ENCODE data around the gene PLCH1. TPM values are rescaled to one million over a fixed set of nuclear protein-coding genes. Genes with fewer than 3 reads are reported as not detected.

Gene PLCH1
- total RNA-seq, 6 experiments from 2014 or later: not detected

DNA sequence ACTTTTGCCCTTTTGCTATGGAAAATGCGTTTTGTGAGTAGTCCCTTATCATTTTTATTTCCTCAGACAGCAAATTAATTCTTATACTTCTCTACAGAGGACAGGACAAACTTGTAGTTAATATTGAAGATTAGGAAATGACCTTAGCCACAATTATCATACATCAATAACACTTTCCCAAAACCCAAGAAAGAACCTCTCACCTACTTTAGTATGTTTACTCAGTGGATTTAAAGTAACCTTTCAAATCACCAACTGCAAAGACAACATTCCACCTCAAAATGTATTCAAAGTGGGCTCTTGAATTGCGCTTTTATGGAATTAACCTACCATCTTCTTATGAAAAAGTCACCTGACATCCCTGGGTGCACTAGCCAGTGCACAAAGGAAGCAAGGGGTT, 107.3 kb downstream of the PLCH1 start:
- TF ChIP-seq, protein P1, sequence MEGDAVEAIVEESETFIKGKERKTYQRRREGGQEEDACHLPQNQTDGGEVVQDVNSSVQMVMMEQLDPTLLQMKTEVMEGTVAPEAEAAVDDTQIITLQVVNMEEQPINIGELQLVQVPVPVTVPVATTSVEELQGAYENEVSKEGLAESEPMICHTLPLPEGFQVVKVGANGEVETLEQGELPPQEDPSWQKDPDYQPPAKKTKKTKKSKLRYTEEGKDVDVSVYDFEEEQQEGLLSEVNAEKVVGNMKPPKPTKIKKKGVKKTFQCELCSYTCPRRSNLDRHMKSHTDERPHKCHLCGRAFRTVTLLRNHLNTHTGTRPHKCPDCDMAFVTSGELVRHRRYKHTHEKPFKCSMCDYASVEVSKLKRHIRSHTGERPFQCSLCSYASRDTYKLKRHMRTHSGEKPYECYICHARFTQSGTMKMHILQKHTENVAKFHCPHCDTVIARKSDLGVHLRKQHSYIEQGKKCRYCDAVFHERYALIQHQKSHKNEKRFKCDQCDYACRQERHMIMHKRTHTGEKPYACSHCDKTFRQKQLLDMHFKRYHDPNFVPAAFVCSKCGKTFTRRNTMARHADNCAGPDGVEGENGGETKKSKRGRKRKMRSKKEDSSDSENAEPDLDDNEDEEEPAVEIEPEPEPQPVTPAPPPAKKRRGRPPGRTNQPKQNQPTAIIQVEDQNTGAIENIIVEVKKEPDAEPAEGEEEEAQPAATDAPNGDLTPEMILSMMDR (IDR thresholded peaks at IDR 0.05): no peak
- no peaks in the 10 kb centered on the region for H3K4me1 Mint-ChIP-seq (ENCODE audit: low read depth)
- H3K4me3 Mint-ChIP-seq: no peak overlapping the region
- no peaks in the 10 kb centered on the region; the same call in 1 of the 2 replicates for H3K27me3 Mint-ChIP-seq (ENCODE audit: insufficient read depth)
- no peaks in the 10 kb centered on the region for H3K36me3 Mint-ChIP-seq (ENCODE audit: low read depth)
- DNase-seq: no peak
- no peaks in the 10 kb centered on the region for H3K9me3 Mint-ChIP-seq
- no peak overlapping the region for H3K27ac Mint-ChIP-seq

DNA sequence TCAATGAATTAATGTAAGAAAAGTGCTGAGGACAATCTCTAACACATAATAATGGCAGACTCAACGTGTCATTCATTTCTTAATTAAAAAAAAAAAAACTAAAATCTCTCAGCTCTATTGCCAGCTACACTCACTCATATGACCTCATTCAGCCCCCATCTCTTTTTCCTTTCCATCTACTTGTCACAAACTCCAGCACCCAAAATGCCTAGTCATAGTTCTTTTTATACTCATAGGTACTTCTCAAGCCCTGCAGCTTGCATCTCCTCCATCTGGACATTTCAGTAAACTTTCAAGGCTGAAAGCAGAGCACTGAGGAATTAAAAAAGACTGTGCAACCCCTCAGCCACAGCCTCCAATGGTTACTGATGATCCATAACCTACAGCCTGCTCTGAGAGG, 109.8 kb downstream of the PLCH1 start:
- H3K9me3 Mint-ChIP-seq: no peaks in the 10 kb centered on the region
- no peak for DNase-seq
- H3K36me3 Mint-ChIP-seq (ENCODE audit: low read depth): no peaks in the 10 kb centered on the region
- TF ChIP-seq, protein P1 (IDR thresholded peaks at IDR 0.05): no peak
- no peak overlapping the region for H3K4me3 Mint-ChIP-seq
- no peak overlapping the region for H3K27ac Mint-ChIP-seq
- no peaks in the 10 kb centered on the region for H3K4me1 Mint-ChIP-seq (ENCODE audit: low read depth)
- H3K27me3 Mint-ChIP-seq (ENCODE audit: insufficient read depth): no peaks in the 10 kb centered on the region; the same call in 1 of the 2 replicates

DNA sequence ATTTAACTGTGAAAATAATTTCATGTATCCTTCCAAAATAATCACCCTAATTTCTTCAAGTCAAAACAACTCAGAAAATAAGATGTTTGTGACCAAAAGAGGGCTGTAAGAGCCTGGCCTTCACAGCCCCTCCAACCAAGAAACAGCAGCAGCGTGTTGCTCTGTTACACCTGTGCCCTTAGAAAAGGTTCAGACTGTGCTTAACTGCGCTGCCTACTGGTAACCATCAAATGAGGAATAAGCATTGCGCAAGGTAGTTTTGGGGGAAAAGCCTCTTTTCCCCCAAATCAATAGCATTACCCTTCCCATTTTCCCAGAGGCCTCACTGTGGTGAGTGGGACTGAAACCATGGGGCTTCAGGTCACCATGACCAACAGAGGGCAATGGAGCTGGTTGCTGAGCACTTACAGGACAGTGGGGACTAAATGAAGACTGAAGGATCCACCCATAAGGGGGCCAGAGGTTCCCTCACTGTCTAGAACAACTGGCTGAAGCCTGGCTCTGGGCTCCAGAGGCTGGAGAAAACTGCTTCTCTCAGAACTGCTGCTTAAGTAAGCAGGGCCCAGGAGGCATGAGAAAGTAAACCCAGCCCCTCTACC, 110.7 kb downstream of the PLCH1 start:
- no peaks in the 10 kb centered on the region for H3K36me3 Mint-ChIP-seq (ENCODE audit: low read depth)
- no peaks in the 10 kb centered on the region for H3K9me3 Mint-ChIP-seq
- H3K27me3 Mint-ChIP-seq (ENCODE audit: insufficient read depth): no peaks in the 10 kb centered on the region; the same call in 1 of the 2 replicates
- H3K4me3 Mint-ChIP-seq: no peak overlapping the region
- no peak overlapping the region for H3K27ac Mint-ChIP-seq
- TF ChIP-seq, protein P1 (IDR thresholded peaks at IDR 0.05): no peak
- no peak for DNase-seq
- H3K4me1 Mint-ChIP-seq (ENCODE audit: low read depth): no peaks in the 10 kb centered on the region

DNA sequence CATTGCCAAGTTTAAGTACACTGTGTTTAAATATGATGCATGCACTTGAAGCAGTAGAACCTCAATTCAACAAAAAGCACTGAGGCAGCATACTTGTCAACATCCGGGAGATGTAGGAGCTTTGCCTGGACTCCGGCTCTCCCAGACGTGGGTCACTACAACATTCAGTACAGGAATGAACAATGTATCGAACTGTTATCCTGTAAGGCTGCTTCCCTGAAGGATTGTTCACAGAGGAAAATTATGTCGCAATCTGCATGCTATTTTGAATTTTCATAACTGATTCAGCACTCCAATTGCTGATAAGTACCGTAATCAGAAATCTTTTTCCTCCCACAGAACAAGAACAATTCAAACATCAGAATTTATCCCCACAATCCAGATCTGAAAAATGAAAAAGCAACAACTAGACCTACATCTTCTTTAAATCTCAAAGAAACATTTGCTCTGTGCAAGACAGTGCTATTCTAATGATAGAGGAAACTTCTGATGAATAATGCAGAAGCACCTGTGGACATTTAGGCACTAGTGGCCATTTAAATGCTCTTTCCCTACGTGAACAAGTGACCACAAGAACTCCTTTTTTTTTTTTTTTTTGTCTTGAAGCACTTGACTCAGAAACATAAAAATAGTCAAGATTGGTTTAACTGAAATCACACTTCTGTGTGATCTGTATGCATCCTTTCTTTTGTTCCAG, 113.4 kb downstream of the PLCH1 start:
- no peaks in the 10 kb centered on the region; the same call in 1 of the 2 replicates for H3K27me3 Mint-ChIP-seq (ENCODE audit: insufficient read depth)
- TF ChIP-seq, protein P1 (IDR thresholded peaks at IDR 0.05): no peak
- no peaks in the 10 kb centered on the region for H3K4me1 Mint-ChIP-seq (ENCODE audit: low read depth)
- no peak for DNase-seq
- no peaks in the 10 kb centered on the region for H3K9me3 Mint-ChIP-seq
- no peak overlapping the region for H3K27ac Mint-ChIP-seq
- H3K36me3 Mint-ChIP-seq (ENCODE audit: low read depth): no peaks in the 10 kb centered on the region
- no peak overlapping the region for H3K4me3 Mint-ChIP-seq

DNA sequence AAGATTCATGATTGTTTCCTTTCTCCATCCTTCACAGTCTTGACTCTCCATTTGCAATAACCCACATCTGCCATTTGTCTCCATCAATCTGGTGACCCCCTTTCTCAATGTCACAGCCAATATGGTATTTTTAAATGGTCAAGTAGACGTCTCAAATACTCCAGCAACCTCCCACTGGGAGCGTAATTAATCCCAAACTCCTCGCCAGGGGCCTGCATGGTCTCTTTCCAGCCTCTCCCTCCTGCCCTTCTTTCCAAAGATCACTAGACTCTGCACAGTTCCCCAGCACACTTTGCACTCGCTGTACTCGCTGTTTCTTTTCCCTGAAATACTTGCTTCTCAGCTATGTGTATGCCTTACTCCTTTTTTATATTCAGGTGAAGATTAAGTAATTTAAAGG, 115.3 kb downstream of the PLCH1 start:
- no peak for DNase-seq
- Mint-ChIP-seq H3K27ac (no peak overlapping the region), H3K27me3 (ENCODE audit: insufficient read depth) (peaks cover 3% of the 10 kb centered on the region), H3K4me3 (no peak overlapping the region), H3K4me1 (ENCODE audit: low read depth) (no peaks in the 10 kb centered on the region), H3K36me3 (ENCODE audit: low read depth) (no peaks in the 10 kb centered on the region), H3K9me3 (no peaks in the 10 kb centered on the region)
- TF ChIP-seq, protein P1 (IDR thresholded peaks at IDR 0.05): no peak

All from HFFc6 (cell line).